ENCODE data around the gene LIX1L. TPM values are rescaled to one million over a fixed set of nuclear protein-coding genes. Genes with fewer than 3 reads are reported as not detected.

LIX1L gene
- total and polyA plus RNA-seq, 10 donors = 11.0 to 52.9 (median 36.3) TPM

GRCh38 chr1:145995148-145995881 lies 37.5 kb upstream of the LIX1L start:
- H3K27me3 ChIP-seq (replicated peaks in 1 of 7) = no peaks in the 10 kb centered on the region

GRCh38 chr1:145994391-145995120 lies 36.7 kb upstream of the LIX1L start:
- WGBS, 5 donors = 4 to 14% (median 8%) methylated on average over 10 of the region's 10 CpGs
- H3K4me3 ChIP-seq = peak overlapping the region; percentile 86 to 100 (median 95)
- peak overlapping the region; percentile 93 to 100 (median 99) for H3K27ac ChIP-seq
- peaks cover 26 to 73% (median 56%) of the 10 kb centered on the region in 6 donors for H3K4me1 ChIP-seq
- peak; percentile 26 to 98 (median 77) for TF ChIP-seq POLR2AphosphoS5 (IDR thresholded peaks at IDR 0.05)
- TF ChIP-seq, protein P1, sequence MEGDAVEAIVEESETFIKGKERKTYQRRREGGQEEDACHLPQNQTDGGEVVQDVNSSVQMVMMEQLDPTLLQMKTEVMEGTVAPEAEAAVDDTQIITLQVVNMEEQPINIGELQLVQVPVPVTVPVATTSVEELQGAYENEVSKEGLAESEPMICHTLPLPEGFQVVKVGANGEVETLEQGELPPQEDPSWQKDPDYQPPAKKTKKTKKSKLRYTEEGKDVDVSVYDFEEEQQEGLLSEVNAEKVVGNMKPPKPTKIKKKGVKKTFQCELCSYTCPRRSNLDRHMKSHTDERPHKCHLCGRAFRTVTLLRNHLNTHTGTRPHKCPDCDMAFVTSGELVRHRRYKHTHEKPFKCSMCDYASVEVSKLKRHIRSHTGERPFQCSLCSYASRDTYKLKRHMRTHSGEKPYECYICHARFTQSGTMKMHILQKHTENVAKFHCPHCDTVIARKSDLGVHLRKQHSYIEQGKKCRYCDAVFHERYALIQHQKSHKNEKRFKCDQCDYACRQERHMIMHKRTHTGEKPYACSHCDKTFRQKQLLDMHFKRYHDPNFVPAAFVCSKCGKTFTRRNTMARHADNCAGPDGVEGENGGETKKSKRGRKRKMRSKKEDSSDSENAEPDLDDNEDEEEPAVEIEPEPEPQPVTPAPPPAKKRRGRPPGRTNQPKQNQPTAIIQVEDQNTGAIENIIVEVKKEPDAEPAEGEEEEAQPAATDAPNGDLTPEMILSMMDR (IDR thresholded peaks at IDR 0.05 in 8 of 11, conservative IDR thresholded peaks at IDR 0.05 in 3 of 11) = no peak
- peak in 2 of 3 donors; percentile 45 to 64 for TF ChIP-seq POLR2A (IDR thresholded peaks at IDR 0.05)
- H3K27me3 ChIP-seq (replicated peaks in 1 of 7) = no peaks in the 10 kb centered on the region
- H3K9me3 ChIP-seq = no peaks in the 10 kb centered on the region
- intact Hi-C loops (cut with DNase I; ENCODE audit: low total_unique reads) = no loop called here
- H3K36me3 ChIP-seq = peaks cover 21 to 43% (median 35%) of the 10 kb centered on the region in 6 donors
- no peak for DNase-seq

More at GRCh38 chr1:145995148-145995881, 37.5 kb upstream of the LIX1L start:
- Histone ChIP-seq H3K4me3 (peak overlapping the region; percentile 86 to 100 (median 95)), H3K36me3 (peaks cover 21 to 43% (median 35%) of the 10 kb centered on the region in 6 donors), H3K9me3 (no peaks in the 10 kb centered on the region), H3K4me1 (peaks cover 31 to 73% (median 59%) of the 10 kb centered on the region in 6 donors), H3K27ac (peak overlapping the region; percentile 93 to 100 (median 99))
- TF ChIP-seq POLR2AphosphoS5 (IDR thresholded peaks at IDR 0.05) = peak in 1 of 3 donors; percentile 74
- TF ChIP-seq POLR2A (IDR thresholded peaks at IDR 0.05) = no peak
- intact Hi-C loops (cut with DNase I; ENCODE audit: low total_unique reads) = no loop called here
- WGBS, 5 donors = 1 to 3% (median 1%) methylated on average over 8 of the region's 8 CpGs
- DNase-seq = no peak

DNA sequence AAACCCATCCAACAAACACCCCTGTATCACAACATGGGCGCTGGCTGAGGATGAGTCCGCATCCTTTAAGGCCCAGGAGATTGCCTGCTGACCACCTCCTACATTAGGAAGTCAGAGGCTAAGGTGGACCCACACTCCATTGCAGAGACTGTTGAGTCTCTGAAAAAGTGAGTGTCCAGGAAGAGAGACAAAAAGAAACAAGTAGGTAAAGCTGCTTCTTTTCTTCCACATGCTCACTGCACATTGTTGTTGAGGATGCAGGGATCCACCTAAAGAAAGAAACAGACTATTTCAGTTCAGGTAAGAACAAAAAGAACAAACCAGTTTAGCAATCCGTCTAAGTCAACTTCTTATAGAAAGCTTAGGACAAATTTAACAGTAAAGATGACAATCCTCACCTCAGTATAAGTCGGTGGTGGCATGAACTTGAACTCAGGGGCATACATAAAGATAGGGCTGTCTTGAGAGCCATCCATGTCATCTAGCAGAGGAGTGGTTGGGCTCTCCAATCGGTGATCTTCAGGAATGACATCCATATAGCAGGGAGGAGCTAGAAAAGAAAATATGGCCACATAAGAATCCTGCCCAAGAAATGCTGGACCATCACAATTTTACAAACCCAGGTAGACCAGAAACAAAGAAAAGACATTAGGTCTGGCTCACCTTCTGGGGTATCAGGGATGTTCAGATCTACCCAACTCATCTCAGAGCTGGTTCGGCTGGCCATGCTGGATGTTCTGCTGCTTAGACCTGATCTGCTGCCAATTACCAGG lies 36.0 kb upstream of the LIX1L start:
- Histone ChIP-seq H3K36me3 (peaks cover 21 to 43% (median 35%) of the 10 kb centered on the region in 6 donors), H3K4me1 (peaks cover 19 to 73% (median 55%) of the 10 kb centered on the region in 6 donors), H3K27ac (peak overlapping the region; percentile 93 to 100 (median 99)), H3K9me3 (no peaks in the 10 kb centered on the region), H3K27me3 (replicated peaks in 1 of 7) (no peaks in the 10 kb centered on the region), H3K4me3 (peak overlapping the region; percentile 86 to 100 (median 95))
- 23 to 32% (median 26%) methylated on average over 6 of the region's 6 CpGs for WGBS, 5 donors
- peak in 1 of 3 donors; percentile 95 for TF ChIP-seq POLR2AphosphoS5 (IDR thresholded peaks at IDR 0.05)
- peak in 2 of 3 donors; percentile 1 to 25 for TF ChIP-seq POLR2A (IDR thresholded peaks at IDR 0.05)
- TF ChIP-seq, protein P1 (IDR thresholded peaks at IDR 0.05 in 8 of 11, conservative IDR thresholded peaks at IDR 0.05 in 3 of 11) = peak in 1 of 11 experiments; percentile 11
- DNase-seq = no peak
- intact Hi-C loops (cut with DNase I; ENCODE audit: low total_unique reads) = no loop called here

GRCh38 chr1:145992958-145993617 lies 35.3 kb upstream of the LIX1L start:
- H3K27ac ChIP-seq = peak overlapping the region; percentile 93 to 100 (median 99)
- TF ChIP-seq POLR2AphosphoS5 (IDR thresholded peaks at IDR 0.05) (no peak), POLR2A (IDR thresholded peaks at IDR 0.05) (no peak)
- TF ChIP-seq, protein P1 (IDR thresholded peaks at IDR 0.05 in 8 of 11, conservative IDR thresholded peaks at IDR 0.05 in 3 of 11) = no peak
- WGBS, 5 donors = 40 to 59% (median 49%) methylated on average over 5 of the region's 5 CpGs
- H3K27me3 ChIP-seq (replicated peaks in 1 of 7) = no peaks in the 10 kb centered on the region
- no peaks in the 10 kb centered on the region for H3K9me3 ChIP-seq
- DNase-seq = no peak
- peaks cover 21 to 43% (median 35%) of the 10 kb centered on the region in 6 donors for H3K36me3 ChIP-seq
- H3K4me1 ChIP-seq = peaks cover 19 to 73% (median 54%) of the 10 kb centered on the region in 6 donors
- peak overlapping the region; percentile 86 to 100 (median 95) for H3K4me3 ChIP-seq
- intact Hi-C loops (cut with DNase I; ENCODE audit: low total_unique reads) = no loop called here

Measured in spleen (tissue), 11 donors.